ENCODE measurements around the gene RAD51B.

Gene RAD51B

DNA sequence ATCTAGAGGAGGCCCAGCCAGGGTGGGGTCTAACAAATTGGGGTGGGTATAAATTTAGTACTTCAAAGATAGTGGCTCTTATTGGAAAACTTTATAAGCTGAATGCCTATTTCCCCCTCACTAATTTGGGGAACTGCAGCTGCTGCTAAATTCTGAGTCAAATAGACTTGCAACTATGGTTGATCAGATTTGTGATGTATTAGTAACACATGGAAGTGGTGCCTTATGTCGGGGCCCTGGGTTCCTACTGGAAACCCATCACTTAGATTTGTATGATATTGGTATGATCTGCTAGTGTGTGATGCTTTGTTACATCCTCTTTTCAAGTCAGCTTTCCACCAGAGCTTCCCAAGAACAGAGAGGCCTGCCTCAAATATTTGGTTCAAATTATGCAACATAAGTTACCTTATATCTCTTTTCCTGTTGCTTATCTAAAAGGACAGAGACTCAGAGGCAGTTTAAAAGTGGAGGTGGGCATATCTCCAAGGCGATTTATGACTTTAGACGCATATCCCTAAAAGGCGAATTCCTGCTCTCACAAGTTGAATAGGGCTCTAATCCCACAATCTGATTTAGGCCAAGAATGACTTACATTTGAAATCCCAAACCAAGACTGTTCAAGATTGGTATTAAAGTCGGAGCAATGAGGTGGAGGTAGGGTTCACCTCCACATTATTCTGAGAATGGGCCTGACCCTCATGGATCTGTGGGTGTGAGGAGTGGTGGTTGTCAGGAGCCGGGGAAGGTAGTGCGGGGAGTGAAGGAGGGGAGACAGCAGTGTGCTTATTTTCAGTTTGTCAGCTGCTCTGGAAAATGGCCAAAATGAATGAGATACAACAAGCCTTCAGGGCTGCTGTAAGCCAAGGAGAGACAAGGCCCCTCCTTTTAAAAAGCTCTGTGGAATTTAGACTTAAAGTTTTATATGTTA is 425.8 kb downstream of the RAD51B start:
- TF ChIP-seq, protein P1, sequence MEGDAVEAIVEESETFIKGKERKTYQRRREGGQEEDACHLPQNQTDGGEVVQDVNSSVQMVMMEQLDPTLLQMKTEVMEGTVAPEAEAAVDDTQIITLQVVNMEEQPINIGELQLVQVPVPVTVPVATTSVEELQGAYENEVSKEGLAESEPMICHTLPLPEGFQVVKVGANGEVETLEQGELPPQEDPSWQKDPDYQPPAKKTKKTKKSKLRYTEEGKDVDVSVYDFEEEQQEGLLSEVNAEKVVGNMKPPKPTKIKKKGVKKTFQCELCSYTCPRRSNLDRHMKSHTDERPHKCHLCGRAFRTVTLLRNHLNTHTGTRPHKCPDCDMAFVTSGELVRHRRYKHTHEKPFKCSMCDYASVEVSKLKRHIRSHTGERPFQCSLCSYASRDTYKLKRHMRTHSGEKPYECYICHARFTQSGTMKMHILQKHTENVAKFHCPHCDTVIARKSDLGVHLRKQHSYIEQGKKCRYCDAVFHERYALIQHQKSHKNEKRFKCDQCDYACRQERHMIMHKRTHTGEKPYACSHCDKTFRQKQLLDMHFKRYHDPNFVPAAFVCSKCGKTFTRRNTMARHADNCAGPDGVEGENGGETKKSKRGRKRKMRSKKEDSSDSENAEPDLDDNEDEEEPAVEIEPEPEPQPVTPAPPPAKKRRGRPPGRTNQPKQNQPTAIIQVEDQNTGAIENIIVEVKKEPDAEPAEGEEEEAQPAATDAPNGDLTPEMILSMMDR (conservative IDR thresholded peaks at IDR 0.05; ENCODE audit: low read depth, low read length): no peak
- peak; percentile 68 for DNase-seq (ENCODE audit: low read depth)
- H3K4me3 ChIP-seq (ENCODE audit: low read length): no peak overlapping the region

DNA sequence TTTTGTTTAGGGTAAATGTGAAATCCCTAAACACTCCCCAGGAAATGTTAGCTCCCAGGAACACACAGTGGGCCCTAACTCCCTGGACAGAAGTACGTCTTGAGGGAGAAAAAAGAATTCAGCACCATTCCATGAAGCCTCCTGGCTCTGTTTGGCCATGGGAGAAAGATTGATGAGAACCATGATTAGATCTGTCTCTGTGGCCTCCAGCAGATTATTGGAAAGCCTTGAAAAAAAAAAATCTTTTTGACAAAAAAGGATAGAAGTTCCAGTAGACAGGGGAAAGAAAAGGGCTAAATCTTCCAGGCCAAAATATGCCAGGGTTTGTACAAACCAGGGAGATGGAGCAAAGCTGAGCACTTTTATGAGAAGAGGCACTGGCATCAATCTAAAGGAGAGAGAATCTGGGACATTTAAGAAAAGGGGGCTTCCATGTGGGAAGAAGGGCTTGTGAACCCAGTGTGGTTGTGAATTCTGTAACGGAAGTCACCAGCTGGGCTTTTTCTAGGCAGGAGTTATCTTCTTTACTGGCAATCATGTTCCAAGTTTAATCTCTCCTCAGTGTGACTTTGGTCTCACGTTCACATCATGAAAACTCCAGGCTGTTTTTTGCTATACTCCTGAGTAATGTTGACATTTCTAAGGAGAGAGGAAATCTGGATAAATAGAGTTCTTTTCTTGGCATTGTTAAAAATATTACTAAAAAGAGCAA is 426.7 kb downstream of the RAD51B start:
- H3K4me3 ChIP-seq (ENCODE audit: low read length): no peak overlapping the region
- DNase-seq (ENCODE audit: low read depth): no peak
- TF ChIP-seq, protein P1 (conservative IDR thresholded peaks at IDR 0.05; ENCODE audit: low read depth, low read length): no peak

DNA sequence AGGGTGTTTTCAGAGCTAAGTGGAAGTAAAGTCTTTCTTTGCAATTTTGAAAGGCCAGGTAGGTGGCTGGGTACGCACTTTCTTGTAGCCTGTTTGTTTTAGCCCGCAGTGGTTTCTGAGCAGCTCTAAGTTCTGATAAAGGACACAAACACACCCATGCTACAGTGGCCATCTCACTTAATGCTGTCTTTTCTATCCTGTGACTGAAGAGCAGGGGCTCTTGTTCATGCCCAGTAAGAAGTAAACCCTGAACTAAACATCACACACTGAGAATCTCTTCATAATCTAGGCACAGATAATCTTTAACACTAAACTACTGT is 427.2 kb downstream of the RAD51B start:
- no peak overlapping the region for H3K4me3 ChIP-seq (ENCODE audit: low read length)
- TF ChIP-seq, protein P1 (conservative IDR thresholded peaks at IDR 0.05; ENCODE audit: low read depth, low read length): no peak
- no peak for DNase-seq (ENCODE audit: low read depth)

DNA sequence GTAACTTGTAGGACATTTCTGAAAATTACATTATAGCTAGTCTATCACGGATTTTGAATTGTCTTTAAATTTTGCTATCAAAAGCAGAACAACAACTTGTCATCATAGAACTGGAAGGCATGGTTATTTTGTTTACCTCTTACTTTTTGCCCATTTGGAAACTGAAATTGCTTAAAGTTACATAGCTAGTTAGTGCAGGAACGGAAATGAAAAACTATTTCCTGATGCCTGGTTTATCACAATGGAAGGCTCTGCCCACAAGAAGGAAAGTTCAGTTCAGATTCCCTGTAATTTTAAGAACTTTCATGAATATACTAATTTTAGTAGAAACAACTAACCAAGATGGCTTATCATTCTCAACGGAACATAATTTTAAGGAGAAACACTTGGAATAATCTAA is 427.7 kb downstream of the RAD51B start:
- TF ChIP-seq, protein P1 (conservative IDR thresholded peaks at IDR 0.05; ENCODE audit: low read depth, low read length): no peak
- DNase-seq (ENCODE audit: low read depth): no peak
- no peak overlapping the region for H3K4me3 ChIP-seq (ENCODE audit: low read length)

DNA sequence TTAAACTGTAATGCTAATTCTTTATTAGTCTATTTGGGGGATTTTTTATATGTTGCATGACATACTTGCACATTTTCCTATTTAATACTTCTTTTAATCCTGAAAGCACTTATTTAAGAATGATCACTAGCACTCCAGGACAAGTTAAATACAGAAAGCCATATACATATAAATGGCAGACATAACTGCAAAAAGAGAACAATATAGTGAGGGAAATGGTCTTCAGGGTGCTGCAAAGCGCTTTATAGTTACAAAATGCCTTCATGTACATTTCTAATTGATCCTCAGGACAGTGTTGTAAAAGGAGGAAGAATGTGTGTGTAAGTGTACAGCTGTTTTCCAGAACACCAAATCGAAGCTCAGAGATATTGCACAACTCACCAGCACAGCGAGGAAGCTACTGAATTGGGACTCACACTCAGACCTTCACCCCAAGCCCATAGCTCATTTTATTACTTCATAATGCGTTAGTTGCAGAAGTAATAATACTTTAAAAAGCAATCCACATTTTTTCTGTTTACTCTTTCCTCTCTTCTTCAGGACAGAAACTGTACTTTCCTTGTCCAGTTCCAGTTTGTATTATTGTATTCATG is 428.2 kb downstream of the RAD51B start:
- DNase-seq (ENCODE audit: low read depth): no peak
- TF ChIP-seq, protein P1 (conservative IDR thresholded peaks at IDR 0.05; ENCODE audit: low read depth, low read length): no peak
- H3K4me3 ChIP-seq (ENCODE audit: low read length): no peak overlapping the region

DNA sequence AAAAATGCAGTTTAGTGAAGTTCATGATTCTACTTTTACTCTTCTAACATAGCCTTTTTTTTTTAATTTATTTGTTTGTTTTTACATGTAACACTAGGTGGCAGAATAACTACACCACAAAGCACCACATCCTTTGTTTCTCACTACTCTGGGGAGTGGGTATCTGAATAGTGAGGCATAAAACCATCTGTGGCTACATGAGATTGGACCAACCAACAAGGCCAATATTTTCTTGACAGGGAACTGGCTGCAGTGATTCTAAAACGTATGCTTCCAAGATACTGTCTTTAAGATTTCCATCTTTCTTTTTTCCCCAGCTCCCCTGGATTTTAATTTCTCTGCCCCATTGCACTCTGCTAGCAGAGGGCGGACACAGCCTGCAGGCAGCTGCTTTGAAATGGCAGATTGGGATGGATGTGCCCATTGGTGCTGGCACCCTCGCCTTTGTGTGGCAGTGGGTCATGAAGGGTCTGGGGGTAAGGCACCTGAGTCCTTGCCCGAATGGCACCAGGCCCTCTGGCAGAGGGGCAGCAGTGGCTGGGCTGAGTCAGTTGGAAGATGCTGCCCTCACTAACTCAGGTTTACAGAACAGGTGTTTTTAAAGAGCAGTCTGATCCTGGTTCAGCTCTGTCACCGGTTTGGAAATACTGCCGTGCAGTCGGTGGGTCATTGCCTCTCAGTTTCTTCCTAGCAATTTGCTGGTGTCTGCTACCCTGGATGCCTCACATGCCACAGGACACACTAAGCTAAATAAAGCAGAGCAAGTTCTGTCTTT is 429.1 kb downstream of the RAD51B start:
- TF ChIP-seq, protein P1 (conservative IDR thresholded peaks at IDR 0.05; ENCODE audit: low read depth, low read length): peak; percentile 51
- no peak overlapping the region for H3K4me3 ChIP-seq (ENCODE audit: low read length)
- no peak for DNase-seq (ENCODE audit: low read depth)
